Measurements from ENCODE around the gene CLIC6.

CLIC6 gene

DNA sequence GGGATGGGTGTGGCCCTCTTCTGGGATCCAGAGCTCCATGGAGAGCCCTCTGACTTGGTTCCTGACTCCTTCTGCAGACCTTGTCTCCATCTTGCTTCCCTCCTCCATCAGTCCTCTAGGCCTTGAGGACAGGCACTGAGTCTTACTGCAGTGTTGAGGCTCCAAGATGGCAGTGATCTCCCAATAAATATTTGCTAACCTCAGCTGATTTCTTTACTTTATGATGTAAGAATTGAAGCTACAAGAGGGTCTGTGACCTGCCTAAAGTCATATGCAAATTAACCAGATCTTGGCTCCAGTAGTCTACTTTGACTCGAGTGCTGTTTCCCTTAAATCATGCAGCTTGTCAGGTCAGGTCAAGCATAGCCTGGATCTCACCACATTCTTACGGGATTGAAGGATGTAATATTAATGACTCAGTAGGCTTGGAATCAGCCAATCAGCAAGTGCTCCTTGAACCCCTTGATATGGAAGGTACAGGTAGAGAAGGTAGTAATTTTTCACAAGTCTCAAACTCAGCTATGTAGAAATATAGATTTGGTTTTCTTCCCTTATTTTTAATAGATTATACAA is 93.0 kb downstream of the CLIC6 start:
- no peak for TF ChIP-seq TAF1 (IDR thresholded peaks at IDR 0.05; ENCODE audit: low read depth)

DNA sequence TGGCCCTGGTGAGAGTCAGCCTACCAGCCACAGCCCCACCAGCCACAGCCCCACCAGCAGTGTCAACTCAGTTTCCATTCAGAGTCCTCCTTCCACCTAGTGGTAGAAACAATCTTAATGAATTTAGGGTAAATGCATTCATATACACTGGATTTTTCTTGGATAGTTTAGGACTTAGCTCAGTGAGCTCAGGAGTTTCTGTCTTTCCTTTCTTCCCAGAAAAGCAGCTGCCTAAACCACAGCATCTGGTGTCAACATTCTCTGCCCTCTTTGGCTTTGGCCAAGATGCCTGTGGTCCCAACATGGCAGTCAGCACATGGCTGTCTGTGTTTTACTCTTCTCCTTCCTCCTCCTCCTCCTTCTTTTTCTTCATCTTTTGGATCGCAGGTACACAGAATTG is 94.0 kb downstream of the CLIC6 start:
- TF ChIP-seq CEBPB (IDR thresholded peaks at IDR 0.05) (no peak), ZBTB7A (IDR thresholded peaks at IDR 0.05; ENCODE audit: low read depth) (no peak), TEAD4 (IDR thresholded peaks at IDR 0.05) (no peak), TAF1 (IDR thresholded peaks at IDR 0.05; ENCODE audit: low read depth) (no peak), RAD21 (IDR thresholded peaks at IDR 0.05; ENCODE audit: low read depth) (no peak), FOXM1 (IDR thresholded peaks at IDR 0.05; ENCODE audit: borderline replicate concordance, low read depth) (no peak), YY1 (IDR thresholded peaks at IDR 0.05; ENCODE audit: low read depth) (no peak), TCF12 (IDR thresholded peaks at IDR 0.05; ENCODE audit: low read depth) (no peak), CREB1 (IDR thresholded peaks at IDR 0.05; ENCODE audit: low read depth) (no peak), EP300 (IDR thresholded peaks at IDR 0.05; ENCODE audit: borderline replicate concordance) (no peak), EGR1 (IDR thresholded peaks at IDR 0.05) (no peak), NFIC (IDR thresholded peaks at IDR 0.05) (no peak)
- TF ChIP-seq, protein P1, sequence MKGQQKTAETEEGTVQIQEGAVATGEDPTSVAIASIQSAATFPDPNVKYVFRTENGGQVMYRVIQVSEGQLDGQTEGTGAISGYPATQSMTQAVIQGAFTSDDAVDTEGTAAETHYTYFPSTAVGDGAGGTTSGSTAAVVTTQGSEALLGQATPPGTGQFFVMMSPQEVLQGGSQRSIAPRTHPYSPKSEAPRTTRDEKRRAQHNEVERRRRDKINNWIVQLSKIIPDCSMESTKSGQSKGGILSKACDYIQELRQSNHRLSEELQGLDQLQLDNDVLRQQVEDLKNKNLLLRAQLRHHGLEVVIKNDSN (IDR thresholded peaks at IDR 0.05): no peak
- TF ChIP-seq, protein P2, sequence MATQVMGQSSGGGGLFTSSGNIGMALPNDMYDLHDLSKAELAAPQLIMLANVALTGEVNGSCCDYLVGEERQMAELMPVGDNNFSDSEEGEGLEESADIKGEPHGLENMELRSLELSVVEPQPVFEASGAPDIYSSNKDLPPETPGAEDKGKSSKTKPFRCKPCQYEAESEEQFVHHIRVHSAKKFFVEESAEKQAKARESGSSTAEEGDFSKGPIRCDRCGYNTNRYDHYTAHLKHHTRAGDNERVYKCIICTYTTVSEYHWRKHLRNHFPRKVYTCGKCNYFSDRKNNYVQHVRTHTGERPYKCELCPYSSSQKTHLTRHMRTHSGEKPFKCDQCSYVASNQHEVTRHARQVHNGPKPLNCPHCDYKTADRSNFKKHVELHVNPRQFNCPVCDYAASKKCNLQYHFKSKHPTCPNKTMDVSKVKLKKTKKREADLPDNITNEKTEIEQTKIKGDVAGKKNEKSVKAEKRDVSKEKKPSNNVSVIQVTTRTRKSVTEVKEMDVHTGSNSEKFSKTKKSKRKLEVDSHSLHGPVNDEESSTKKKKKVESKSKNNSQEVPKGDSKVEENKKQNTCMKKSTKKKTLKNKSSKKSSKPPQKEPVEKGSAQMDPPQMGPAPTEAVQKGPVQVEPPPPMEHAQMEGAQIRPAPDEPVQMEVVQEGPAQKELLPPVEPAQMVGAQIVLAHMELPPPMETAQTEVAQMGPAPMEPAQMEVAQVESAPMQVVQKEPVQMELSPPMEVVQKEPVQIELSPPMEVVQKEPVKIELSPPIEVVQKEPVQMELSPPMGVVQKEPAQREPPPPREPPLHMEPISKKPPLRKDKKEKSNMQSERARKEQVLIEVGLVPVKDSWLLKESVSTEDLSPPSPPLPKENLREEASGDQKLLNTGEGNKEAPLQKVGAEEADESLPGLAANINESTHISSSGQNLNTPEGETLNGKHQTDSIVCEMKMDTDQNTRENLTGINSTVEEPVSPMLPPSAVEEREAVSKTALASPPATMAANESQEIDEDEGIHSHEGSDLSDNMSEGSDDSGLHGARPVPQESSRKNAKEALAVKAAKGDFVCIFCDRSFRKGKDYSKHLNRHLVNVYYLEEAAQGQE (IDR thresholded peaks at IDR 0.05; ENCODE audit: low read depth): no peak
- TF ChIP-seq, protein P3, sequence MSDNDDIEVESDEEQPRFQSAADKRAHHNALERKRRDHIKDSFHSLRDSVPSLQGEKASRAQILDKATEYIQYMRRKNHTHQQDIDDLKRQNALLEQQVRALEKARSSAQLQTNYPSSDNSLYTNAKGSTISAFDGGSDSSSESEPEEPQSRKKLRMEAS (IDR thresholded peaks at IDR 0.05): no peak

DNA sequence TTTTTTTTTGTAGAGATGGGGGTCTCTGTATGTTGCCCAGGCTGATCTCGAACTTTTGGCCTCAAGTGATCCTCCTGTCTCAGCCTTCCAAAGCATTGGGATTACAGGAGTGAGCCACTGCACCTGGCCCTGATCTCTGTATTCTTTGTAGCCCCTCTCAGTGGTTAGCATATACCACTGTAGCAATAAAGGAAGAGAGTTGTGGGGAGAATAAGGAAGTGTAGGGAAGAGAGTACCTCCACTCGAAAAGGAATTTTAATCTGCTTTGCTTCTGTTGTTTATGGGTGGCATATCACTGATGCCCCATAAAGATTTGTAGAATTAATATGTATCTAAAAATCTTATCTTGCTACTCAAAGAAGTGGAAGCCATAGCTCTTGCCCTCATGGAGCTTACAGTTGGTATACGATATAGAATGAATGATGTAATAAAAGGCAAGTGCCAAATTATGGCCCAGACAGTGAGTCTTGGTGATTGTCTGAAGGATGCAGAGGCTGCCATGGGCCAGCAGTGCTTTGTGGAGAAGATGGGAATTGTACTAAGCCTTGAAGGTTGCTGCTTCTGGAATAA is 96.0 kb downstream of the CLIC6 start:
- TF ChIP-seq, protein P3 (IDR thresholded peaks at IDR 0.05): no peak
- TF ChIP-seq FOXM1 (IDR thresholded peaks at IDR 0.05; ENCODE audit: borderline replicate concordance, low read depth) (no peak), CEBPB (IDR thresholded peaks at IDR 0.05) (no peak), RAD21 (IDR thresholded peaks at IDR 0.05; ENCODE audit: low read depth) (no peak)

DNA sequence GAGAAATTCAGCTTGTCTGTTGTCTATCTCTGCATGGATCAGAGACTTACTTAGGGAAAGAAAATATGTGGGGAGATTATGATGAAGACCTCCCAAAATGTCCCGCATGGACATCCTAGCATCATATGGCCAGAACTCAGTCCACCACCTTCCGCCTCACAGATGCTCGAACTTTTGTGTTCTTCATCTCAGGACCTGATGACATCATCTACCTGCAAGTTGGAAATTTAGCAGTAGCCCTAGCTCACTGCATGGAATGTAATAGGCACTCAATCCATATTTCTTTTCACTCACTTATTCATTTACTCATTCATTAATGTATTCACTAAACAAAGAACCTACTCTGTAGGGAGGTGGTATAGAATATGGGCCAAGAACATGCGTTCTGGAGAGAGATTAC is 96.8 kb downstream of the CLIC6 start:
- no peak for TF ChIP-seq YY1 (IDR thresholded peaks at IDR 0.05; ENCODE audit: low read depth)
- no peak for TF ChIP-seq FOXM1 (IDR thresholded peaks at IDR 0.05; ENCODE audit: borderline replicate concordance, low read depth)
- no peak for TF ChIP-seq EP300 (IDR thresholded peaks at IDR 0.05; ENCODE audit: borderline replicate concordance)
- no peak for TF ChIP-seq CEBPB (IDR thresholded peaks at IDR 0.05)
- no peak for TF ChIP-seq TEAD4 (IDR thresholded peaks at IDR 0.05)
- no peak for TF ChIP-seq TAF1 (IDR thresholded peaks at IDR 0.05; ENCODE audit: low read depth)
- TF ChIP-seq EGR1 (IDR thresholded peaks at IDR 0.05): no peak
- TF ChIP-seq ZBTB7A (IDR thresholded peaks at IDR 0.05; ENCODE audit: low read depth): no peak
- TF ChIP-seq, protein P3 (IDR thresholded peaks at IDR 0.05): no peak
- no peak for TF ChIP-seq CREB1 (IDR thresholded peaks at IDR 0.05; ENCODE audit: low read depth)

DNA sequence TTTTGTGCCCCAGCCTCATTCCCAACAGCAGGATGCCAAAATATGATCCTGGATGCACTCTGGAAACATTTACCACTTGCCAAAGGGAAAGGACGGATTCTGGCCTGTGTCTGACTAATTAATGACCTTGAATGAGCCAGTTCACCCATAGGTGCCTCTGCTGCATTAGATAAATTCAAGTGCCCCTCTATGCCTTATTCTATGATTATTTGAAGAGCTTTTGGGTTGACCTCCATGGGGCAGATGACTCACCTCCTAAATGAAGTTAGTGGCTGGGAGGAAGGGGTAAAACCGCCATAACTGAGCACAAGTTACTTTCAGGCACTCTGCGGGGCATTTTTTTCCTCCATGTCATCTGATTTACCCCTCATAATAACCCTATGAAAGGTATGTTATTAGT is 98.1 kb downstream of the CLIC6 start:
- TF ChIP-seq, protein P1 (IDR thresholded peaks at IDR 0.05): no peak
- no peak for TF ChIP-seq CEBPB (IDR thresholded peaks at IDR 0.05)
- no peak for TF ChIP-seq TAF1 (IDR thresholded peaks at IDR 0.05; ENCODE audit: low read depth)
- no peak for TF ChIP-seq NFIC (IDR thresholded peaks at IDR 0.05)
- TF ChIP-seq CREB1 (IDR thresholded peaks at IDR 0.05; ENCODE audit: low read depth): no peak
- TF ChIP-seq, protein P3 (IDR thresholded peaks at IDR 0.05): no peak
- TF ChIP-seq TCF12 (IDR thresholded peaks at IDR 0.05; ENCODE audit: low read depth): no peak
- no peak for TF ChIP-seq YY1 (IDR thresholded peaks at IDR 0.05; ENCODE audit: low read depth)
- TF ChIP-seq ZBTB7A (IDR thresholded peaks at IDR 0.05; ENCODE audit: low read depth): no peak
- TF ChIP-seq FOXM1 (IDR thresholded peaks at IDR 0.05; ENCODE audit: borderline replicate concordance, low read depth): no peak
